Neural cell (in vitro differentiated cells): Measurements from ENCODE around the gene TNF. TPM values are rescaled to one million over a fixed set of nuclear protein-coding genes. Genes with fewer than 3 reads are reported as not detected.

ENCODE experiments used
- H2AFZ ChIP-seq: fragments of 200-600, 300-800 bp; sonication (generic), shearing (Covaris generic); 2 replicates; pipeline ENCODE4 v1.6.0; 2014; ENCODE audit warnings: low read depth, mild to moderate bottlenecking, antibody characterized with exemption, low read length, moderate library complexity
- H3F3A ChIP-seq: fragments of 200-600 bp; shearing (Covaris generic); 2 replicates; pipeline ENCODE4 v1.6.1; 2016; ENCODE audit warnings: mild to moderate bottlenecking, moderate library complexity, mixed read lengths, antibody characterized with exemption, low read length; ENCODE audit not compliant: insufficient read depth, poor library complexity, severe bottlenecking
- H3K27ac ChIP-seq: fragments of 200-600, 300-800 bp; sonication (generic), shearing (Covaris generic); 2 replicates; pipeline ENCODE4 v1.5.1; 2014; ENCODE audit warnings: mild to moderate bottlenecking, low read length, moderate library complexity
- H3K27me3 ChIP-seq: fragments of 300-800, 200-600 bp; sonication (generic), shearing (Covaris generic); 2 replicates; pipeline ENCODE4 v1.6.0; 2014; ENCODE audit warnings: mild to moderate bottlenecking, low read depth, low read length, moderate library complexity; ENCODE audit not compliant: insufficient read depth
- H3K36me3 ChIP-seq: fragments of 300-800, 200-600 bp; sonication (generic), shearing (Covaris generic); 2 replicates; pipeline ENCODE4 v1.5.1; 2014; ENCODE audit warnings: mild to moderate bottlenecking, antibody characterized with exemption, low read length, moderate library complexity; ENCODE audit not compliant: insufficient read depth
- H3K4me2 ChIP-seq: fragments of 300-800, 200-600 bp; sonication (generic), shearing (Covaris generic); 2 replicates; pipeline ENCODE4 v1.6.0; 2014; ENCODE audit warnings: mild to moderate bottlenecking, low read length
- H3K4me3 ChIP-seq: fragments of 300-800, 200-600 bp; sonication (generic), shearing (Covaris generic); 2 replicates; pipeline ENCODE4 v1.5.1; 2014; ENCODE audit warnings: mild to moderate bottlenecking, low read length, moderate library complexity
- H3K79me2 ChIP-seq: fragments of 200-600 bp; shearing (Covaris generic); replicated peaks from 2 replicates; pipeline ENCODE4 v1.6.0; 2014; ENCODE audit warnings: mild to moderate bottlenecking, low read length, moderate library complexity; ENCODE audit not compliant: insufficient read depth
- H3K9ac ChIP-seq: fragments of 300-800, 200-600 bp; sonication (generic), shearing (Covaris generic); 2 replicates; pipeline ENCODE4 v1.6.1; 2016; ENCODE audit warnings: mild to moderate bottlenecking, low read length, mixed read lengths
- H3K9me2 ChIP-seq: fragments of 200-600 bp; shearing (Covaris generic); 2 replicates; pipeline ENCODE4 v1.6.1; 2016; ENCODE audit warnings: mild to moderate bottlenecking, low read length, mixed read lengths; ENCODE audit not compliant: insufficient read depth
- H3K9me3 ChIP-seq: fragments of 200-600, 300-800 bp; sonication (generic), shearing (Covaris generic); 2 replicates; pipeline ENCODE4 v1.6.1; 2016; ENCODE audit warnings: mild to moderate bottlenecking, mixed run types, low read length, moderate library complexity, mixed read lengths
- H4K20me1 ChIP-seq: fragments of 200-600 bp; shearing (Covaris generic); 2 replicates; pipeline ENCODE4 v1.6.1; 2016; ENCODE audit warnings: mild to moderate bottlenecking, mixed run types; ENCODE audit not compliant: insufficient read depth
- CTCF ChIP-seq: fragments of 450-650 bp; IDR thresholded peaks from 2 replicates; pipeline ENCODE4 v1.5.1; 2014; ENCODE audit warnings: antibody characterized with exemption, mild to moderate bottlenecking, moderate library complexity; ENCODE audit not compliant: poor library complexity, severe bottlenecking
- EP300 ChIP-seq: fragments of 450-650 bp; conservative IDR thresholded peaks from 2 replicates; pipeline ENCODE4 v1.6.1; 2014; ENCODE audit warnings: antibody characterized with exemption, mild to moderate bottlenecking, moderate library complexity; ENCODE audit not compliant: poor library complexity, severe bottlenecking
- EZH2 ChIP-seq: fragments of 200-600, 300-800 bp; shearing (Covaris generic), sonication (generic); IDR thresholded peaks from 2 replicates; pipeline ENCODE4 v1.6.1; 2014; ENCODE audit warnings: antibody characterized with exemption, low read length, borderline replicate concordance, mild to moderate bottlenecking; ENCODE audit not compliant: insufficient read depth, poor library complexity, severe bottlenecking
- MXI1 ChIP-seq: fragments of 450-650 bp; conservative IDR thresholded peaks from 2 replicates; pipeline ENCODE4 v1.6.1; 2014; ENCODE audit warnings: antibody characterized with exemption, mild to moderate bottlenecking; ENCODE audit not compliant: poor library complexity, severe bottlenecking
- POLR2AphosphoS5 ChIP-seq: IDR thresholded peaks from 2 replicates; pipeline ENCODE4 v1.6.1; 2012
- RAD21 ChIP-seq: fragments of 450-650 bp; conservative IDR thresholded peaks from 2 replicates; pipeline ENCODE4 v1.6.1; 2014; ENCODE audit warnings: antibody characterized with exemption, mild to moderate bottlenecking, moderate library complexity
- REST ChIP-seq: IDR thresholded peaks from 2 replicates; pipeline ENCODE4 v1.6.1; 2012; ENCODE audit warnings: borderline replicate concordance
- SMC3 ChIP-seq: fragments of 450-650 bp; conservative IDR thresholded peaks from 2 replicates; pipeline ENCODE4 v1.6.1; 2014; ENCODE audit warnings: antibody characterized with exemption, mild to moderate bottlenecking, moderate library complexity; ENCODE audit not compliant: poor library complexity
- TAF1 ChIP-seq: IDR thresholded peaks from 2 replicates; pipeline ENCODE4 v1.6.1; 2012; ENCODE audit warnings: low read depth
- polyA plus RNA-seq: library from polyadenylated mRNA; depleted of rRNA; stranded (reverse); fragments of >200 nt; gene quantifications from 2 replicates; pipeline ENCODE4 v1.2.3, GENCODE V29; 2014

Gene TNF
- polyA plus RNA-seq, 1 donor from 2014 or later = not detected

- H3K9me2 ChIP-seq = no peaks in the 10 kb centered on the region
- H2AFZ ChIP-seq = no peak overlapping the region
- TF ChIP-seq EP300 = no peak
- no peak for TF ChIP-seq POLR2AphosphoS5
- TF ChIP-seq MXI1 = no peak
- no peaks in the 10 kb centered on the region for H3K27me3 ChIP-seq
- no peak overlapping the region for H3K27ac ChIP-seq
- no peaks in the 10 kb centered on the region for H3K9me3 ChIP-seq
- peaks cover 3% of the 10 kb centered on the region for H4K20me1 ChIP-seq
- H3K4me2 ChIP-seq = no peak overlapping the region
- H3K36me3 ChIP-seq = no peaks in the 10 kb centered on the region
- no peak overlapping the region for H3K4me3 ChIP-seq
- H3K9ac ChIP-seq = no peak overlapping the region
- H3K79me2 ChIP-seq = no peaks in the 10 kb centered on the region
- H3F3A ChIP-seq = peaks cover 3% of the 10 kb centered on the region
These were observed 45.8 kb upstream of the TNF start for GRCh38 chr6:31529329-31530150.

- Histone ChIP-seq H3K4me3 (no peak overlapping the region), H3K4me2 (no peak overlapping the region), H3K27me3 (no peaks in the 10 kb centered on the region), H4K20me1 (peaks cover 12% of the 10 kb centered on the region), H3K9me3 (no peaks in the 10 kb centered on the region), H3K9ac (no peak overlapping the region), H2AFZ (no peak overlapping the region), H3F3A (peaks cover 3% of the 10 kb centered on the region), H3K79me2 (peaks cover 4% of the 10 kb centered on the region), H3K9me2 (no peaks in the 10 kb centered on the region), H3K36me3 (no peaks in the 10 kb centered on the region), H3K27ac (no peak overlapping the region)
- TF ChIP-seq SMC3 (no peak), TAF1 (no peak), REST (no peak), CTCF (no peak), MXI1 (no peak), POLR2AphosphoS5 (no peak), RAD21 (no peak), EZH2 (no peak), EP300 (no peak)
These were observed 44.7 kb upstream of the TNF start for GRCh38 chr6:31530659-31531058.
